HG03521 (cell line): ENCODE data around the gene GRHL3.

ENCODE experiments used
- ATAC-seq: cut with Tn5 transposase; IDR thresholded peaks from one replicate; pipeline ENCODE4 v1.9.1; 2021; ENCODE audit warnings: mild to moderate bottlenecking, moderate library complexity; ENCODE audit not compliant: unreplicated experiment

Gene GRHL3

GRCh38 chr1:24317081-24317480 is 2.1 kb upstream of the GRHL3 start:
- no peak for ATAC-seq

- ATAC-seq: no peak
These were observed 1.1 kb upstream of the GRHL3 start for GRCh38 chr1:24317956-24318614.

GRCh38 chr1:24318615-24319311 is 394 bp upstream of the GRHL3 start:
- ATAC-seq: no peak

- no peak for ATAC-seq
These were observed 805 bp downstream of the GRHL3 start for GRCh38 chr1:24319962-24320361.

DNA sequence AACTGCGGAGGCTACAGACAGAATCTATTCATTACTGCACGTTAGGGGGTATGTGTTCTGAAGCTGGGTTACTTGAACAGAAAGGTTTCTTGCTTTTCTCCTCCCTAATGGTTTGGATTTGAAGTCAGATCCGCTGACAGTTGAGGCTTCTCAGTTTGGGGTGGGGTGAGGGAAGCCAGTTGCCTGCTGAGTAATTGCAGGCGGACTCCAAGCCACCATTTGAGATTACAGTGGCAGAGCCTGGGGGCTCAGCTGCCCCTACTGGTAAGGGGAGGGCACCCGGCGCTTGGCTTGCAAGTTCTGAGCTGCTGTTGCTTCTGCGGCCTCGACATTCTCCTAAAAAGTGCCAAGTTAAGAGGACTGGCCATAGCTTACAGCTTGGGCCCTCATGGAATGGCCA is 2.0 kb downstream of the GRHL3 start:
- ATAC-seq: no peak

GRCh38 chr1:24321697-24322469 is 2.7 kb downstream of the GRHL3 start:
- no peak for ATAC-seq

GRCh38 chr1:24322470-24323177 is 3.5 kb downstream of the GRHL3 start:
- no peak for ATAC-seq

GRCh38 chr1:24323281-24323680 is 4.1 kb downstream of the GRHL3 start:
- no peak for ATAC-seq

DNA sequence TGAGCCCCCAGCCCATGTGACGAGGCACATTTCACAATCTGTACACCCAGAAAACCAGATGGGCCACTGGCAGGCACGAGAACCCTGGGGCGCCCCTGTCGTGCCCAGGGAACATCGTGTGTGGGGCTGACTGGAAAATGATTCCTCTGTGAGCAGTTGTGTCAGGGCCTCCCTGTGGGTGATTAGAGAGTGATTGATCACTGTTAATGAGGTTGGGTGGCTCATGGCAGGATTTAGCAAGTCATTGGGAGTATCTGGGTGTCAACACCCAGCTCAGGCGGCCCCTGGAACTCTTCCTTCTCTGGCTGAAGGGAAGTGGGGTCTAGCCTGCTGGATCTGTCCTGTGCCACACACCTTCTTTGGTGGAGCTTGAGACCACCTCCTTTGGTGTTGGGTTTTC is 5.7 kb downstream of the GRHL3 start:
- ATAC-seq: no peak

GRCh38 chr1:24325587-24326449 is 6.7 kb downstream of the GRHL3 start:
- no peak for ATAC-seq

DNA sequence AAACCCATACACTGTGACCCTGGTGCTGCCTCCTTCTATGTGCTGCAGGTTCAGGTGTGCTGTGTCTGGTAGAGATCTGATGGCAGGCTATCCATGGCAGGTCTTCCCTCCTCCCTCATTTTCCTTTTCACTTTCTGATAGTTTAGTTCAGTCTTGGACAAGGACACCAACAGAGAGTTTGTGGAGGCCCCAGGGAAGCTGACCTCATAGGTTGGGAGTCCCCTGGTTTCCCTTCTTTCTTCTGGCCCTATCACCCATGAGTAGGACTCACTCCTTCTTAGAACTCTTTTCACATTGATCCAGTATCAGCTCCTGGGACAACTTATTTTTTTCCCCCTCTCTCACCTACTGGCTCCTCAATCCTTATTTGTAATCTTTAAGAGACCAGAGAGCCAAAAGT is 8.3 kb downstream of the GRHL3 start:
- no peak for ATAC-seq

DNA sequence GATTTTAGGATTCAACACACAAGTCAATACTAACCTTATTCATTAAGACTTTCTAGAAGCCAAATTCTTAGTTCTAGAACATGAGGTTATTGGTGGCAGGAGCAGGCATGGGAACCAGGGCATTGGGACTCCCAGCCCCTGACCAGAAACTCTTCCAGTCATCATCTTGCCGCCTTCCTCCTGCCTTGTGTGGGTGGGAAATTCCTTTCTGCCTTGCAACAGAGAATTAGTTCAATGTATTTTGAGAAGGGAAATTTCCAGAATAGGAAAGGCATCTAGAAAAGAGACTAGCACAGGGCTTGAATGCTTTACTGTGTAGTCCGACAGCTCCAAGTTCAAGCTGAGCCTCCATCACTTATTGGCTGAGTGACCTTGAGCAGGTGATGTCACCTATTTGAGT is 8.7 kb downstream of the GRHL3 start:
- ATAC-seq: no peak

DNA sequence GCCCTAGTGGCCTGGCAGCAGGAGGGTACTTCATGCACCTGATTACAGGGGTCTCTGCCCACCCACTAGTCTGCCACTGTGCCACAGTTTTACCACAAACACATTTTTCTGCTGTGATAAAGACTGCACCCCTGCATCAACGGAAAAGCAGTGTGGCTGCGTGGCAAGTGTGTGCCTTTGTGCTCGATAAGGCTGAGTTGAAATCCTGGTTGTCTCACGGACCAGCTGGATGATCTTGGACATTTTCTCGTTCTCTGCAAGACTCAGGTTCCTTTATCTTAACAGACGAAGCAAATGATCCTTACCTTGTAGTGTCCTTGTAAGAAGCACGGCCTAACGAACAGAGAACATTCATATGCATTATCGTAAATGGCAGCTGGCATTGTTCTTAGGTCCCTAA is 10.2 kb downstream of the GRHL3 start:
- no peak for ATAC-seq

DNA sequence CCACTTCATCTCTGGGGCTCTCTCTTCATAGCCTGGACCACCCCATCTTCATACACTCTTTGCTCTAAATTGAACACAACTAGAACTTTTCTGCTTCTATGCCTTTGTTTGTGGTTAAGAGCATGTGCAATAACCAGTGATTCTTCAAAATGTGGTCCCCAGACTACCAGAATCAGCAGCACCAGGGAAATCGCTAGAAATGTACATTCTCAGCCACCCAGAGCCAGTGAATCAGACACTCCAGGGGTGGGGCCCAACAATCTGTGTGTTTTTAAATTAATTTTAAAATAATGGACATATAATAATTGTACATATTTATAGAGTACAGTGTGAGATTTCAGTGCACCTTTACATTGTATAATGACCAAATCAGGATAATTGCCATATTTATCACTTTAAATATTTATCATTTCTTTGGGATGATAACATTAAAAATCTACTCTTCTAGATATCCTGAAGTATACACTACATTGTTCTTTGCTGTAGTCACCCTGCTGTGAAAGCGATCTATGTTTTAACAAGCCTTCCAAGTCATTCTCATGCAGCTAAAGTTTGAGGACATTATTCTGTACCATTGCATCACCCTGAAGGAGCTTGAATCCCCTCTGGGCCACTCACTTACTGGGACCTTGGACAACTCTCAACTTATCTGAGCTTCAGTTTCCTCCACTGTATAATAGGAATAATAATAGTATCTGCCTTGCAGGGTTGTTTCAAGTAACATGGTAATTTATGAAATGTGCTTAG is 10.8 kb downstream of the GRHL3 start:
- ATAC-seq: no peak

GRCh38 chr1:24331961-24332673 is 13.0 kb downstream of the GRHL3 start:
- ATAC-seq: no peak

GRCh38 chr1:24336075-24336474 is 16.9 kb downstream of the GRHL3 start:
- ATAC-seq: no peak

GRCh38 chr1:24337455-24337854 is 18.3 kb downstream of the GRHL3 start:
- no peak for ATAC-seq

DNA sequence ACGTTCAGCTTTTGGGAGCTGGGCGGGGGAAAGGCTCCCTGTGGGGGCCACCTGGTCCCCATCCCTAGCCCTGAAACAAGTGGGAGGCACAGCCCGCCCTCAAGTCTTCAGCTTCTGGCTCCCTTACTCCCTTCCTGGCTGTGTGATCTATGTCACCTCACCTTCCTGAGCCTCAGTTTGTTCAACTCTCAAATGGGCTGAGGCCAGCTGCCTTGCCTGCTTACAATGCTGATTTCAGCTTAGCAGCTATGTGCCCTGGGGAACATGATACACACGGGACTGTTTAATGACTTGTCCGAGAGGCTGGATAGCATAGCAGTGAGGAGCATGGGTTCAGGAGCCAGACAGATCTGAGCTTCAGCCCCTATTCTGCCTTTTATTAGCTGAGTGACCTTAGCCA is 19.3 kb downstream of the GRHL3 start:
- no peak for ATAC-seq

- ATAC-seq: no peak
These were observed 20.8 kb downstream of the GRHL3 start for GRCh38 chr1:24339996-24340395.
